ENCODE results near the gene RFX1. TPM values are rescaled to one million over a fixed set of nuclear protein-coding genes. Genes with fewer than 3 reads are reported as not detected.

The RFX1 gene
- total and polyA plus RNA-seq, 2 experiments from 2014 or later: 8.9 to 11.8 TPM

GRCh38 chr19:13995017-13995728, 10.9 kb downstream of the RFX1 start:
- Histone ChIP-seq H3K27me3 (ENCODE audit: insufficient read depth) (no peaks in the 10 kb centered on the region), H3K4me3 (no peak overlapping the region), H3K79me2 (replicated peaks; ENCODE audit: insufficient read depth) (peaks cover 10% of the 10 kb centered on the region), H3K9me2 (ENCODE audit: insufficient read depth) (no peaks in the 10 kb centered on the region), H2AFZ (no peak overlapping the region), H3K4me1 (ENCODE audit: insufficient read depth) (peaks cover under 1% of the 10 kb centered on the region; the same call in 1 of the 2 replicates), H3K27ac (ENCODE audit: low read depth) (no peak overlapping the region), H3K36me3 (ENCODE audit: insufficient read depth) (0 out of 2 replicates have a peak, but pooled peaks cover 6% of the 10 kb centered on the region), H3K4me2 (no peak overlapping the region), H3F3A (replicated peaks; ENCODE audit: low read depth) (0 out of 2 replicates have a peak, but pooled peaks cover 5% of the 10 kb centered on the region), H4K20me1 (replicated peaks; ENCODE audit: insufficient read depth) (no peaks in the 10 kb centered on the region)
- Mint-ChIP-seq H3K4me1 (peaks cover 1% of the 10 kb centered on the region), H3K27me3 (ENCODE audit: insufficient read depth, low read depth, poor library complexity) (peaks cover 4% of the 10 kb centered on the region), H3K36me3 (ENCODE audit: low read depth) (peaks cover 32% of the 10 kb centered on the region), H3K4me3 (no peak overlapping the region; the same call in 2 of the 3 replicates), H3K9me3 (peaks cover 18% of the 10 kb centered on the region; the same call in 2 of the 3 replicates), H3K27ac (no peak overlapping the region)
- no peak for TF ChIP-seq ZNF331 (CRISPR knock-in tag; IDR thresholded peaks at IDR 0.05; ENCODE audit: low read depth)
- TF ChIP-seq EZH2 (IDR thresholded peaks at IDR 0.05; ENCODE audit: low read depth, unreplicated experiment): no peak
- TF ChIP-seq STAT1 (IDR thresholded peaks at IDR 0.05; ENCODE audit: unreplicated experiment): no peak
- TF ChIP-seq REST (IDR thresholded peaks at IDR 0.05; ENCODE audit: unreplicated experiment): no peak
- TF ChIP-seq POLR2AphosphoS5 (IDR thresholded peaks at IDR 0.05; ENCODE audit: low read depth): no peak
- TF ChIP-seq CREB1 (CRISPR knock-in tag; IDR thresholded peaks at IDR 0.05; ENCODE audit: low read depth): no peak
- no peak for TF ChIP-seq CTCF (conservative IDR thresholded peaks at IDR 0.05; ENCODE audit: low read depth in 2 of 2)
- no peak for TF ChIP-seq ETS1 (IDR thresholded peaks at IDR 0.05)
- TF ChIP-seq EZH2phosphoT487 (IDR thresholded peaks at IDR 0.05; ENCODE audit: unreplicated experiment): no peak
- DNase-seq (ENCODE audit: low spot score) (no peak), ATAC-seq (no peak)
